ENCODE results near the gene KIAA2012.
"Not testable (repeated sequence)": the region's sequence is repeated elsewhere in the genome, so short reads cannot be mapped to it uniquely, and the experiment has no call there.

Gene KIAA2012

GRCh38 chr2:202201220-202202160 is 128.4 kb downstream of the KIAA2012 start:
- no peak for DNase-seq

- no peak for DNase-seq
Observed at GRCh38 chr2:202203348-202203747, 130.3 kb downstream of the KIAA2012 start.

DNA sequence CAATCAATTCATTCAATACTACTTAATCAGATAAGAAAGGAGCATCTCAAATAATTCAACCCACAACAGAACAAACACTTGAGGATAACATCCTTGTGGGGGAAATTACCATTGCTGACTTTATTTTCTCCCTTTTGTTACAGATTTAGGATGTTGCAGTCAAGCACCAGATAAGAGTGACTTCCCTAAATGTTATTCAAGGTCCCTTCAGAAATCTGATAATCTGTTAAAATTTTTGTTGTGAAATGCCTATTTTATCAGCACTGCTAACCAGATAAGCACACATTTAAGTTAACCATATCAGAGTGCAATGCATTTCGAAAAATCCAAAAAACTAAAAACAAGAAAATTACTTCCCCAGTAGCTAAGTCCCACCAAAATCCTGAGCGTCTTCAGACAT is 131.8 kb downstream of the KIAA2012 start:
- no peak for DNase-seq

- DNase-seq: no peak
Observed at GRCh38 chr2:202208526-202208925, 135.5 kb downstream of the KIAA2012 start.

DNA sequence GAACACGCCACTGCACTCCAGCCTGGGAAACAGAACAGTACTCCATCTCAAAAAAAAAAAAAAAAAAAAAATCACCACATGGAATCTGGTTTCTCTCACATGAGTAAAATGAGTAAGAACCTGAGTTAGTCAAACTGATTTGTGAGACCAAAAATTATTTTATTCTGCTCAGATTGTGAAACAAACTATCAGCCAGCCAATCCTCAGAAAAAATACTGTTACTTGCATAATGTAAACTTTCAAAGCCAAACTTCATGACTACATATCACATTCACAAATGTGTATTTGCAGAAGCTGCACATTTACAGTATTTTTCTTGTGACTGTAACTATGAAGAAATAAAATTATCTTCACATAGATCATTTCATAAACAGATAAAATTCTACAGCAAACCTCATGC is 142.1 kb downstream of the KIAA2012 start:
- no peak for DNase-seq

- DNase-seq: no peak
Observed at GRCh38 chr2:202221873-202222272, 148.8 kb downstream of the KIAA2012 start.

DNA sequence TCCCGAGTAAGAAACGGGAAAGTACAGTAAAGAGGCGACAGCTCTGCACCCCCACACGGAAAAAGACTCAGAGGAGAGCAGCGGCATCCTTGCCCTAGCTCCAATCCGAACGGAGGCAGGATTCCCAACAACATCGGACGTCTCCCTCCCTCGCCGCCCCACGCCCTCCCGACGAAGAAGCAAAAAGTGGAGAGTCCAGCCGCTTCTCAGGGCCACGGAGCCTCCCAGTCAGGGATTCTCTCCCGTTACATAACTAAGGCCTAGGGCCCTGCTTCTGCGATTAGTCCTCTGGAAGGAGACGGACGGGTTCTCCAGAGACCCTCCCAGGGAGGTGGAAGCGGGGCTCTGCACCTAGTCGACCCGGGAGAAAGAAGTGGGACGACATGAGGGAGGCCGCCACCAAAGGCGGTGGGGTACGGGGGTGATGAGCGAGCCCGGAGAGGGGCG is 164.8 kb downstream of the KIAA2012 start:
- DNase-seq: peak; percentile 11

DNA sequence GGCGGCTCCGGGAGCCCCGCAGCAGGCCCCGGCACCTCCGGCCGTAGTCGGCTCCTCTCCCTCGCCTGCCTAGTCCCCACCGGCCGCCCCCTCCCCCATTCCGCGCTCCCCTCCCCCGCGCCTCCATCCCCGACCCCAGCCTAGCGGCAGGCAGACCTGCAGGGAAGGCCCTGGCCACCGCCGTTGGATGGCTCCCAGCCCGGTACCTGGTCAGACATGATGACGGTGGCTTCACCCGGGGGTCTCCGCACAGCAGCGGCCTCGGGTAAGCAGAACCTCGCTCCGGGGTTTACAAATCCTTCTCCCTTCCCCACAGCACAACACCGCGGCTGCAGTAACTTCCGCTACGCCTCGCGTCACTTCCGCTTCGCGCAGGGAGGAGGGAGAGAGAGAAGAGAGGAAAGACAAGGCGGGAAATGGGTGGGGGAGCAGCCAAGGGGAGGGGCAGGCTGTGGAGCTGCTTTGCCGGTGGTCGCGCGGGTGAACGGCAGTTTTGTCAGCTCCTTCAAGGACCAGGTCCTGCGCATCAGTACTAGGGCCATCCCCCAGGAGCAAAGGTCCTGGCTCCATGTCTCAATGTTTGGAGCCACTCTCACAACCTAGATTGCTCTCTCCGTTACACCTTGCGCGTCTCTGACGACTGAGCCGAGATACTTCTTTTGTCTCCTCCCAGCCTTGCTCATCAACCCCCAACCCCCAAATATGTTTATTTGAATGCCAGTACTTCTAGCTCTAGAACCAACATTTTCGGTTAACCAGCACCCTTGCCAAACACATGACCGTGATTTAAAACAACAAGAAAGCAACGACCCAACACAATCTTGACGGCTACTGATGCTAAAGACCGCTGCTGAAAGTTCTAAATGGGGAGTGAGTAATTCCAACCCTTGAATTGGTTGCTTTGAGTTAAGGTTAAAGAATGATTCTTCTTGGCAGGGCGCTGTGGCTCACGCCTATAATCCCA is 165.5 kb downstream of the KIAA2012 start, which contains the start of gene SUMO1:
Gene SUMO1, minus strand, starts transcription at position 364 of the 964 bp plus-strand sequence. Its CDS starts 146 bp downstream, at position 218.
- DNase-seq: peak; percentile 93

GRCh38 chr2:202247710-202248109 is 174.7 kb downstream of the KIAA2012 start:
- not testable (repeated sequence) for DNase-seq

GRCh38 chr2:202249521-202250253 is 176.6 kb downstream of the KIAA2012 start:
- DNase-seq: no peak

- no peak for DNase-seq
Observed at GRCh38 chr2:202251494-202251893, 178.4 kb downstream of the KIAA2012 start.

Measured in activated naive CD4-positive, alpha-beta T cell treated with anti-CD3 and anti-CD28 coated beads, Interleukin-2, amount 50 U/mL, for 16 hours (primary cell).